Measurements from ENCODE around the gene NDUFAF2.
"Not testable (repeated sequence)": the region's sequence is repeated elsewhere in the genome, so short reads cannot be mapped to it uniquely, and the experiment has no call there.

The NDUFAF2 gene

DNA sequence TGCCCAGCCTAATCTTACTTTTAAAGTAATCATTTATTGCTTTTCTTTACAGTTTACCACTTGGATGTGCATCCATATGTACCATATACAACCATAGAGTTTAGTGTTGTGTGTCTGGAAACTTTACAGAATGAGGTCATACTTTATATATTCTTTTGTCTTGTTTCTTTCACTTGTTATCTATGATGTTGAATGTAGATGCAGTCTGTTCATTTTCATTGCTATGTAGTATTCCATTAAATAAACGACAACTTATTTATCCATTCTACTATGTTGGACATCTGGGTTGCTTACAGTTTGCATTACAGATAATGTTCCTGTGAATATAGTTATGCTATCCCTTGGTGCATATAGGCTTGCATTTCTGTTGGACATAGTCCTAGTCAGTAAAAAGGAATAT lies 238.5 kb downstream of the NDUFAF2 start:
- Histone ChIP-seq H2AFZ (ENCODE audit: low read depth, low read length) (no peak overlapping the region), H3K9me3 (ENCODE audit: low read length) (no peaks in the 10 kb centered on the region), H3K4me3 (ENCODE audit: low read length) (no peak overlapping the region), H3K27me3 (ENCODE audit: insufficient read depth, low read length) (no peaks in the 10 kb centered on the region), H3K4me1 (ENCODE audit: insufficient read depth, low read length) (peaks cover 5% of the 10 kb centered on the region), H3K36me3 (ENCODE audit: insufficient read depth, low read length) (no peaks in the 10 kb centered on the region)

DNA sequence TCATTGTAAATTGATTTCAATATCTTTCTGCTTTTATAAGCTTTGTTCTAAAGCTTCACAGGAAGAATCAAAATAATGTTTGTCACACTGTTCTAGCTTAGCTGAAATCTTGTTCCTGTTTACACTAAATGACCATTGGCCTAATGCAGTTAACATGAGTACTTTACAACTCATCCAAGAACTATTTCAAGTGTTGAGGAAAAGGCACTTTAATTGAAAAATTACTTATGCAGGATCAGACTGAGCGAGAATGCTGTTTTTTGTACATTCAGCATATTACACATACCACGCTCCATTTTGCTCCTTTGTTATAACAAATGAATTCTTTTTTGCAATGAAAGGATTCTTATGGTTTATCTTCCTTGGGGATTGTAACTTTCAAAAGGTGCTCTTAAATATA lies 239.7 kb downstream of the NDUFAF2 start:
- H3K9me3 ChIP-seq (ENCODE audit: low read length): no peaks in the 10 kb centered on the region
- H3K27me3 ChIP-seq (ENCODE audit: insufficient read depth, low read length): no peaks in the 10 kb centered on the region
- no peaks in the 10 kb centered on the region for H3K36me3 ChIP-seq (ENCODE audit: insufficient read depth, low read length)
- H3K4me1 ChIP-seq (ENCODE audit: insufficient read depth, low read length): peaks cover 5% of the 10 kb centered on the region
- H2AFZ ChIP-seq (ENCODE audit: low read depth, low read length): no peak overlapping the region
- H3K4me3 ChIP-seq (ENCODE audit: low read length): no peak overlapping the region

DNA sequence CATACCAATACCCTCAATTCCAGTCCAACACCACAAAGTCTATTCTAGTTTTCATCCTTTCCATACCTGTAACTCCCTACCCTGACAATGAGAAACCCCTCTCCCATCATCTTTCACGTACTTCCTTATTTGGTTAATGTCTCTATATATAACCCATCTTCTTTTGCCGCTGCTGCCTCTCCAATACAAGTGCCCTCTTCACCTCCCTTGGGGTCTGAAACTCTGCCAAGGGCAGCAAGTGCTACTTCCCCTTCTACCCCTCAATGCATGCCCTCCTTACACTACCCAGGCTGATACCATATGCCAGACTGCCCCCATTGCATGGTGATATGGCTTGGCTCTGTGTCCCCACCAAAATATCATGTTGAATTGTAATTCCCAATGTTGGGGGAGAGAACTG lies 241.6 kb downstream of the NDUFAF2 start:
- Histone ChIP-seq H3K9me3 (ENCODE audit: low read length) (no peaks in the 10 kb centered on the region), H3K4me1 (ENCODE audit: insufficient read depth, low read length) (peaks cover 12% of the 10 kb centered on the region), H3K36me3 (ENCODE audit: insufficient read depth, low read length) (no peaks in the 10 kb centered on the region), H2AFZ (ENCODE audit: low read depth, low read length) (no peak overlapping the region), H3K4me3 (ENCODE audit: low read length) (no peak overlapping the region), H3K27me3 (ENCODE audit: insufficient read depth, low read length) (no peaks in the 10 kb centered on the region)

DNA sequence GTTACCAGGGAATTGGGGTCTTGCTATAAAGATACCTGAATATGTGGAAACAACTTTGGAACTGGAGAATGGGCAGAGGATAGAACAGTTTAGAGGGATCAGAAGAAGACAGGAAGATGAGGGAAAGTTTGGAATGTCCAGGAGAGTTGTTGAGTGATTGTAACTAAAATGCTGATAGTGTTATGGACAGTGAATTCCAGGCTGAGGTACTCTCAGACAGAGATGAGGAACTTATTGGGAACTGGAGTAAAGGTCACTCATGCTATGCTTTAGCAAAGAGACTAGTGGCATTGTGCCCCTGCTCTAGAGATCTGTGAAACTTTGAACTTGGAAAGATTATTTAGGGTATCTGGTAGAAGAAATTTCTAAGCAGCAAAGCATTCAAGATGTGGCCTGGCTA lies 242.3 kb downstream of the NDUFAF2 start:
- not testable (repeated sequence) for H3K36me3 ChIP-seq (ENCODE audit: insufficient read depth, low read length); H3K27me3 ChIP-seq (ENCODE audit: insufficient read depth, low read length); H3K9me3 ChIP-seq (ENCODE audit: low read length); H2AFZ ChIP-seq (ENCODE audit: low read depth, low read length); H3K4me3 ChIP-seq (ENCODE audit: low read length)
- H3K4me1 ChIP-seq (ENCODE audit: insufficient read depth, low read length): peaks cover 12% of the 10 kb centered on the region

DNA sequence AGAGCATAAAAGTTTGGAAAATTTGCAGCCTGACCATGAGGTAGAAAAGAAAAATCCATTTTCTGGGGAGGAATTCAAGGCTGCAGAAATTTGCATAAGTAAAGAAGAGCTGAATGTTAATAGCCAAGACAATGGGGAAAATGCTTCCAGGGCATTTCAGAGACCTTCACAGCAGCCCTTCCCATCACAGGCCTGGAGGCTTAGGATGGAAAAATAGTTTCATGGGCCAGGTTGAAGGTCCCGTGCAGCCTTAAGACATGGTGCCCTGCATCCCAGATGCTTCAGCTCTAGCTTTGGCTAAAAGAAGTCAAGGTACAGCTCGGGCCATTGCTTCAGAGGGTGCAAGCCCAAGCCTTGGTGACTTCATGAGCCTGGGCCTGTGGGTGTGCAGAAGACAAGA lies 242.8 kb downstream of the NDUFAF2 start:
- peaks cover 12% of the 10 kb centered on the region for H3K4me1 ChIP-seq (ENCODE audit: insufficient read depth, low read length)
- H3K9me3 ChIP-seq (ENCODE audit: low read length); H3K36me3 ChIP-seq (ENCODE audit: insufficient read depth, low read length); H2AFZ ChIP-seq (ENCODE audit: low read depth, low read length); H3K4me3 ChIP-seq (ENCODE audit: low read length); H3K27me3 ChIP-seq (ENCODE audit: insufficient read depth, low read length): not testable (repeated sequence)

DNA sequence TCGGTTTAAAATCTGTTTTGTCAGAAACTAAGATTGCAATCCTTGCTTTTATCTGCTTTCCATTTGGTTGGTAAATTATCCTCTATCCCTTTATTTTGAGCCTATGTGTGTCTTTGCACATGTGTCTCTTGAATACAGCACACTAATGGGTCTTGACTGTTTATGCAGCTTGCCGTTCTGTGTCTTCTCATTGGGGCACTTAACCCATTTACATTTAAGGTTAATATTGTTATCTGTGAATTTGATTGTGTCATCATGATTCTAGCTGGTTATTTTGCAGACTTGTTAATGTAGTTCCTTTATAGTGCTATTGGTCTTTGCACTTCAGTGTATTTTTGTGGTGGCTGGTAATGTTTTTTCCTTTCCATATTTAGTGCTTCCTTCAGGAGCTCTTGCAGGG lies 253.6 kb downstream of the NDUFAF2 start:
- no peaks in the 10 kb centered on the region for H3K36me3 ChIP-seq (ENCODE audit: insufficient read depth, low read length)
- no peak overlapping the region for H2AFZ ChIP-seq (ENCODE audit: low read depth, low read length)
- H3K4me3 ChIP-seq (ENCODE audit: low read length): no peak overlapping the region
- H3K4me1 ChIP-seq (ENCODE audit: insufficient read depth, low read length): no peaks in the 10 kb centered on the region
- peaks cover 3% of the 10 kb centered on the region for H3K9me3 ChIP-seq (ENCODE audit: low read length)
- no peaks in the 10 kb centered on the region for H3K27me3 ChIP-seq (ENCODE audit: insufficient read depth, low read length)

DNA sequence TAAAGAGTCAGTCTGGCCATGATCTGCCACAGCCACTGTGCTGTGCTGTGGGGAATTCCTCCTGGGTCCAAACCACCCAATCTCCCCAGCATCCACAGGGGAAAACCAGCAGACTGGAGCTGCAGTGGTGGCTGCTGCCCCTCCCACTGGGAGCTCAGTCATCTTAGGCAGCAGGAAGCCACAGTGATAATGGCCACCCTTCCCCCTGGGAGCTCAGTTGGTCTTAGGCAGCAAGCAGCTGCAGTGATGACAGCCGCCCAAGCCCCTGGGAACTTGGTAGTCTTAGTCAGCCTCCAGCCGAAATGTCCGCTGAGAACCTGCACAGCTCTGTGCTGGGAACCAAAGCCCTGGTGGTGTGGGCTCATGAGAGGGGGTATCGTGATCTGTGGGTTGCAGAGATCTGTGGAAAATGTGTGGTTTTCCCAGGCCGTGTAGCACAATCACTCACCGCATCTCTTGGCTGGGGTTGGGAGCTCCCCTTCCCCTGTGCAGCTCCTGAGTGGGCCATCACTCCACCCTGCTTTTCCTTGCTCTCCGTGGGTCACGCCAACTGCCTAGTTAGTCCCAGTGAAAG lies 255.7 kb downstream of the NDUFAF2 start:
- H3K4me1 ChIP-seq (ENCODE audit: insufficient read depth, low read length): no peaks in the 10 kb centered on the region
- H2AFZ ChIP-seq (ENCODE audit: low read depth, low read length): no peak overlapping the region
- H3K9me3 ChIP-seq (ENCODE audit: low read length): peaks cover 3% of the 10 kb centered on the region
- no peaks in the 10 kb centered on the region for H3K36me3 ChIP-seq (ENCODE audit: insufficient read depth, low read length)
- no peaks in the 10 kb centered on the region for H3K27me3 ChIP-seq (ENCODE audit: insufficient read depth, low read length)
- H3K4me3 ChIP-seq (ENCODE audit: low read length): no peak overlapping the region

DNA sequence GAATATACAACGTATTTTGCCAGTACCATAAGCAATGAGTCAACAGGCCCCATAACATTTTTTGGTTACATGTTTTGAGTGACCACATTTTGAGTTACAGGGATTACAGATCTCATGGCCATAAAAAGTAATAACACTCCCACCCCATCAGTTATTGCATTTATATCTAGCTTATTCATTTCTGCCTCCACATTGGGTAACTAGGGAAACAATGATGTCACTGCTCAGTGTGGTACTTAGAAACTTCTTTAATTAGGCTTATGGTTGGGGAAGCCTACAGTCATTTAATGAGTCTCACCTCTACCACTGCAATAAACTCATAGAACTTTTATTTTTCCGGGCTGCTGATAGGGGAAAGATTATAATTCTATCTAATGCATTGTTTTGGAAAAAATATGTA lies 257.2 kb downstream of the NDUFAF2 start:
- H2AFZ ChIP-seq (ENCODE audit: low read depth, low read length): no peak overlapping the region
- no peaks in the 10 kb centered on the region for H3K4me1 ChIP-seq (ENCODE audit: insufficient read depth, low read length)
- H3K27me3 ChIP-seq (ENCODE audit: insufficient read depth, low read length): no peaks in the 10 kb centered on the region
- no peak overlapping the region for H3K4me3 ChIP-seq (ENCODE audit: low read length)
- H3K36me3 ChIP-seq (ENCODE audit: insufficient read depth, low read length): no peaks in the 10 kb centered on the region
- peaks cover 3% of the 10 kb centered on the region for H3K9me3 ChIP-seq (ENCODE audit: low read length)
